ENCODE measurements around the gene SOX5.

Gene SOX5

GRCh38 chr12:23684121-23684520, 265.3 kb downstream of the SOX5 start:
- DNase-seq, result no peak

GRCh38 chr12:23681237-23681636, 268.2 kb downstream of the SOX5 start:
- no peak for DNase-seq

GRCh38 chr12:23674064-23674463, 275.4 kb downstream of the SOX5 start:
- DNase-seq, result no peak

GRCh38 chr12:23671881-23672280, 277.6 kb downstream of the SOX5 start:
- no peak for DNase-seq

GRCh38 chr12:23670684-23671083, 278.8 kb downstream of the SOX5 start:
- no peak for DNase-seq

GRCh38 chr12:23669691-23670090, 279.8 kb downstream of the SOX5 start:
- no peak for DNase-seq

GRCh38 chr12:23666866-23667265, 282.6 kb downstream of the SOX5 start:
- no peak for DNase-seq

- DNase-seq, result no peak
Observed at GRCh38 chr12:23662966-23663365, 286.5 kb downstream of the SOX5 start.

- DNase-seq, result no peak
Observed at GRCh38 chr12:23659131-23659530, 290.3 kb downstream of the SOX5 start.

GRCh38 chr12:23657598-23657997, 291.9 kb downstream of the SOX5 start:
- no peak for DNase-seq

- DNase-seq, result no peak
Observed at GRCh38 chr12:23655884-23656283, 293.6 kb downstream of the SOX5 start.

GRCh38 chr12:23655112-23655511, 294.4 kb downstream of the SOX5 start:
- no peak for DNase-seq

- DNase-seq, result no peak
Observed at GRCh38 chr12:23648546-23648945, 300.9 kb downstream of the SOX5 start.

- no peak for DNase-seq
Observed at GRCh38 chr12:23640754-23641153, 308.7 kb downstream of the SOX5 start.

GRCh38 chr12:23634344-23634743, 315.1 kb downstream of the SOX5 start:
- DNase-seq, result no peak

- no peak for DNase-seq
Observed at GRCh38 chr12:23631786-23632377, 317.6 kb downstream of the SOX5 start.

GRCh38 chr12:23630524-23630923, 318.9 kb downstream of the SOX5 start:
- no peak for DNase-seq

- DNase-seq, result no peak
Observed at GRCh38 chr12:23628806-23629205, 320.7 kb downstream of the SOX5 start.

- no peak for DNase-seq
Observed at GRCh38 chr12:23626791-23627190, 322.7 kb downstream of the SOX5 start.

- no peak for DNase-seq
Observed at GRCh38 chr12:23621900-23622299, 327.6 kb downstream of the SOX5 start.

- no peak for DNase-seq
Observed at GRCh38 chr12:23618718-23619117, 330.8 kb downstream of the SOX5 start.

GRCh38 chr12:23617749-23618148, 331.7 kb downstream of the SOX5 start:
- no peak for DNase-seq

- no peak for DNase-seq
Observed at GRCh38 chr12:23614280-23614679, 335.2 kb downstream of the SOX5 start.

- peak; percentile 0 for DNase-seq
Observed at GRCh38 chr12:23611320-23611719, 338.1 kb downstream of the SOX5 start.

GRCh38 chr12:23600919-23601318, 348.6 kb downstream of the SOX5 start:
- no peak for DNase-seq
